Stimulated activated naive CD8-positive, alpha-beta T cell treated with anti-CD3 and anti-CD28 coated beads, Interleukin-15, amount 100 ng/mL, for 72 hours (primary cell): ENCODE data around the gene CRELD1.
"Not testable (repeated sequence)": the region's sequence is repeated elsewhere in the genome, so short reads cannot be mapped to it uniquely, and the experiment has no call there.

Source experiments
- ATAC-seq: fragments of 150-1000 bp; cut with Tn5 transposase; 2 replicates; pipeline ENCODE4 v1.10.0; 2021; ENCODE audit warnings: mild to moderate bottlenecking, moderate library complexity
- DNase-seq, 2 donors: peaks; one replicate each; pipeline ENCODE4 v3.0.0; 2021 to 2022
- H3K27ac Mint-ChIP-seq, 2 donors: one replicate each; pipeline ENCODE4 v1.8.0; 2022; ENCODE audit warnings: mild to moderate bottlenecking in 2 of 2, mixed read lengths in 2 of 2, moderate library complexity in 2 of 2
- H3K27me3 Mint-ChIP-seq: one replicate; pipeline ENCODE4 v1.8.0; 2022; ENCODE audit warnings: mixed read lengths
- H3K4me1 Mint-ChIP-seq: one replicate; pipeline ENCODE4 v1.8.0; 2022; ENCODE audit warnings: mild to moderate bottlenecking, mixed read lengths
- H3K4me3 Mint-ChIP-seq, 2 donors: one replicate each; pipeline ENCODE4 v1.8.0; 2022; ENCODE audit warnings: mild to moderate bottlenecking in 2 of 2, mixed read lengths in 2 of 2, moderate library complexity in 1 of 2
- H3K9me3 Mint-ChIP-seq, 2 donors: one replicate each; pipeline ENCODE4 v1.8.0; 2022; ENCODE audit warnings: mixed read lengths in 2 of 2

Gene CRELD1

GRCh38 chr3:9933561-9934234 is at the start of gene CRELD1:
CRELD1 (plus strand) TSS chr3:9933834; CDS start chr3:9934439, 605 bp downstream.
- ATAC-seq (peak; percentile 86), DNase-seq (peak; percentile 95 to 96)
- Mint-ChIP-seq H3K4me1 (peaks cover 36% of the 10 kb centered on the region), H3K27me3 (no peaks in the 10 kb centered on the region), H3K4me3 (peak within 1 kb of the TSS; percentile 92 to 95), H3K27ac (peak within 1 kb of the TSS; percentile 96 to 97), H3K9me3 (no peaks in the 10 kb centered on the region)

- DNase-seq (no peak), ATAC-seq (no peak)
- Mint-ChIP-seq H3K27ac (no peak overlapping the region), H3K4me1 (peaks cover 2% of the 10 kb centered on the region), H3K9me3 (no peaks in the 10 kb centered on the region), H3K27me3 (no peaks in the 10 kb centered on the region), H3K4me3 (no peak overlapping the region)
Measured at GRCh38 chr3:9884555-9885165, 49.0 kb upstream of the CRELD1 start.

GRCh38 chr3:9886328-9886727 is 47.3 kb upstream of the CRELD1 start:
- no peak overlapping the region for H3K4me3 Mint-ChIP-seq
- no peaks in the 10 kb centered on the region for H3K27me3 Mint-ChIP-seq
- ATAC-seq, result no peak

DNA sequence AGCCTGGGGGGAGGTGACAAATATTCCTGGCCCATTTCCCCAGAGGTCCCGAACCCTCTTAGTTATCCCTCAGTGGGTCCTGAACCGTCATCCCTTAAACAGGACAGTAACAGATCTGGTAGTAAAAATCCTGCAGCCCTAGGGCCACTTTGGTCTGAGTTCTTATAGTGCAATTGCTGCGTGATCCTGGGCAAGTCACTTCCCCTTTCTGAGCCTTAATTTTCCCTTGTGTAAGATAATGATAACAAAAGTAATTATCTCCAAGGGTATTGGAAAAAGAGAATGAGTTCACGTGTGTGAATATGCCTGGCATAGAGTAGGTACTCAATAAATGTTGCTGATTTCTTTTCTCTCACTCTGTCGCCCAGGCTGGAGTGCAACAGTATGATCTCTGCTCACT is 46.2 kb upstream of the CRELD1 start:
- Mint-ChIP-seq H3K27ac (no peak overlapping the region), H3K9me3 (peaks cover 0 to 2% of the 10 kb centered on the region in 2 donors), H3K4me3 (no peak overlapping the region), H3K4me1 (peaks cover 12% of the 10 kb centered on the region), H3K27me3 (no peaks in the 10 kb centered on the region)
- ATAC-seq, result no peak
- DNase-seq, result no peak

More at GRCh38 chr3:9886328-9886727, 47.3 kb upstream of the CRELD1 start:
- H3K27ac Mint-ChIP-seq, result no peak overlapping the region
- H3K4me1 Mint-ChIP-seq, result peaks cover 7% of the 10 kb centered on the region
- no peak for DNase-seq
- H3K9me3 Mint-ChIP-seq, result no peaks in the 10 kb centered on the region

GRCh38 chr3:9888540-9888939 is 45.1 kb upstream of the CRELD1 start:
- Mint-ChIP-seq H3K4me1 (peaks cover 23% of the 10 kb centered on the region), H3K9me3 (peaks cover 0 to 10% of the 10 kb centered on the region in 2 donors), H3K4me3 (no peak overlapping the region), H3K27ac (no peak overlapping the region), H3K27me3 (no peaks in the 10 kb centered on the region)
- ATAC-seq (no peak), DNase-seq (no peak)

DNA sequence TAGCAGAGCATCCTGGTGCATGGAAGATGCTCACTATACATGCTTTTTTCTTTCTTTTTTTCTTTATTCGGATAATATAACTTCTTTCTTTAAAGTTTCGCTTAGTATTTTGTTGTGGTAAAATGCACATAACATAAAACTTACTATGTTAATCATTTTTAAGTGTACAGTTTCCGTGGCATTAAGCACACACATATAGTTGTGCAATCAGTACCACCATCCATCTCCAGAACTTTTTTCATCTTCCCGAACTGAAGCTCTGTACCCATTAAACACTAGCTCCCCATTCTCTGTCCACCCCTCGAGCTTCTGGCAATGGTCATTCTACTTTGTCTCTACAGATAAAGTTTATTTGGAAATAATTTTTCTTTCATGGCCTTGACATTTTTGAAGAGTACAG is 44.2 kb upstream of the CRELD1 start:
- Mint-ChIP-seq H3K27ac (no peak overlapping the region), H3K4me3 (no peak overlapping the region), H3K27me3 (no peaks in the 10 kb centered on the region), H3K4me1 (peaks cover 32% of the 10 kb centered on the region), H3K9me3 (peaks cover 0 to 10% of the 10 kb centered on the region in 2 donors)
- DNase-seq (no peak), ATAC-seq (no peak)

DNA sequence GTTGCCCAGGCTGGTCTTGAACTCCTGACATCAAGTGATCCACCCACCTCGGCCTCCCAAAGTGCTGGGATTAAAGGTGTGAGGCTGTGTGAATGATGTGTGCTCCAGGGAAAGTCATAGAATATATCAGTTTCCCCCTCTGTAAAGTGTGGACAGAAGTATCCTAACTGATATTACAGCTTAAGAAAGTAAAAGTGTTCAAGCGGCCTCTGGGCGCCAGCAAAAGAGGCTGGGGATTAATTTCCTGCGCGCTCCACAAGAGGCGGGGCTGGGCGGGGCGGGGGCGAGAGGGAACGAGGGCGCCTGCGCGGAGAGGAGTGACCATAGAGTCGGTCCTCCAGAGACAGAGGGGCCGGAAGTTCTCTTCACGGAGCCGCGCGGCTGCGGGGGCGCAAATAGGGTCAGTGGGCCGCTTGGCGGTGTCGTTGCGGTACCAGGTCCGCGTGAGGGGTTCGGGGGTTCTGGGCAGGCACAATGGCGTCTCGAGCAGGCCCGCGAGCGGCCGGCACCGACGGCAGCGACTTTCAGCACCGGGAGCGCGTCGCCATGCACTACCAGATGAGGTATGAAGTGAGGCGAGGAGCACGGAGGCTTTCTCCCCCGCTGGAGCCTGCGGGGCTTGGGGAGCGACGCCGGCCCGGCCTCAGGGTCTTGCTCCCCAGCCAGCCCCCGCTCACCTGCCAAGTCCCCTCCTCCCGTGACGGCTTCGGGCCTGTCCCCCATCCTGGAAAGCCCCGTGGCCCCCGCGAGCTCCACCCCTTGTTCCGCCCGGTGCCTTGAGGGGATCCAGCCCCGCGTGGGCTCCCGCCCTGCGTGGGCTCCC is 43.2 kb upstream of the CRELD1 start, which contains the start of gene JAGN1:
JAGN1 (plus strand) TSS at position 362 of the 823 bp plus-strand sequence; CDS start at position 475, 113 bp downstream.
- peak; percentile 92 for ATAC-seq
- no peaks in the 10 kb centered on the region for H3K27me3 Mint-ChIP-seq
- peak within 1 kb of the TSS; percentile 99 to 100 for H3K4me3 Mint-ChIP-seq
- H3K9me3 Mint-ChIP-seq, result peaks cover 5 to 10% of the 10 kb centered on the region in 2 donors
- H3K4me1 Mint-ChIP-seq, result peaks cover 42% of the 10 kb centered on the region
- peak within 1 kb of the TSS; percentile 99 to 100 for H3K27ac Mint-ChIP-seq
- peak; percentile 87 to 88 for DNase-seq

GRCh38 chr3:9891072-9891622 is 42.5 kb upstream of the CRELD1 start:
- no peaks in the 10 kb centered on the region for H3K27me3 Mint-ChIP-seq
- ATAC-seq (no peak), DNase-seq (no peak)
- H3K27ac Mint-ChIP-seq, result peak overlapping the region; percentile 99 to 100
- H3K4me1 Mint-ChIP-seq, result peaks cover 48% of the 10 kb centered on the region
- H3K9me3 Mint-ChIP-seq, result peaks cover 5 to 10% of the 10 kb centered on the region in 2 donors
- peak overlapping the region; percentile 99 to 100 for H3K4me3 Mint-ChIP-seq

GRCh38 chr3:9893739-9894138 is 39.9 kb upstream of the CRELD1 start:
- H3K9me3 Mint-ChIP-seq, result peaks cover 5 to 10% of the 10 kb centered on the region in 2 donors
- ATAC-seq, result no peak
- no peaks in the 10 kb centered on the region for H3K27me3 Mint-ChIP-seq
- no peak overlapping the region for H3K27ac Mint-ChIP-seq
- no peak overlapping the region for H3K4me3 Mint-ChIP-seq
- H3K4me1 Mint-ChIP-seq, result peaks cover 73% of the 10 kb centered on the region
- no peak for DNase-seq

- ATAC-seq, H3K4me3 Mint-ChIP-seq, H3K27me3 Mint-ChIP-seq, H3K27ac Mint-ChIP-seq, DNase-seq: not testable (repeated sequence)
- H3K4me1 Mint-ChIP-seq, result peaks cover 68% of the 10 kb centered on the region
- H3K9me3 Mint-ChIP-seq, result peaks cover 5 to 10% of the 10 kb centered on the region in 2 donors
Measured at GRCh38 chr3:9895715-9896114, 37.9 kb upstream of the CRELD1 start.

- not testable (repeated sequence) for H3K4me3 Mint-ChIP-seq, ATAC-seq, DNase-seq, H3K27me3 Mint-ChIP-seq
- Mint-ChIP-seq H3K4me1 (peaks cover 76% of the 10 kb centered on the region), H3K9me3 (peaks cover 5 to 10% of the 10 kb centered on the region in 2 donors), H3K27ac (peak overlapping the region in 1 of 2 donors; percentile 55)
Measured at GRCh38 chr3:9896755-9897407, 36.8 kb upstream of the CRELD1 start.

DNA sequence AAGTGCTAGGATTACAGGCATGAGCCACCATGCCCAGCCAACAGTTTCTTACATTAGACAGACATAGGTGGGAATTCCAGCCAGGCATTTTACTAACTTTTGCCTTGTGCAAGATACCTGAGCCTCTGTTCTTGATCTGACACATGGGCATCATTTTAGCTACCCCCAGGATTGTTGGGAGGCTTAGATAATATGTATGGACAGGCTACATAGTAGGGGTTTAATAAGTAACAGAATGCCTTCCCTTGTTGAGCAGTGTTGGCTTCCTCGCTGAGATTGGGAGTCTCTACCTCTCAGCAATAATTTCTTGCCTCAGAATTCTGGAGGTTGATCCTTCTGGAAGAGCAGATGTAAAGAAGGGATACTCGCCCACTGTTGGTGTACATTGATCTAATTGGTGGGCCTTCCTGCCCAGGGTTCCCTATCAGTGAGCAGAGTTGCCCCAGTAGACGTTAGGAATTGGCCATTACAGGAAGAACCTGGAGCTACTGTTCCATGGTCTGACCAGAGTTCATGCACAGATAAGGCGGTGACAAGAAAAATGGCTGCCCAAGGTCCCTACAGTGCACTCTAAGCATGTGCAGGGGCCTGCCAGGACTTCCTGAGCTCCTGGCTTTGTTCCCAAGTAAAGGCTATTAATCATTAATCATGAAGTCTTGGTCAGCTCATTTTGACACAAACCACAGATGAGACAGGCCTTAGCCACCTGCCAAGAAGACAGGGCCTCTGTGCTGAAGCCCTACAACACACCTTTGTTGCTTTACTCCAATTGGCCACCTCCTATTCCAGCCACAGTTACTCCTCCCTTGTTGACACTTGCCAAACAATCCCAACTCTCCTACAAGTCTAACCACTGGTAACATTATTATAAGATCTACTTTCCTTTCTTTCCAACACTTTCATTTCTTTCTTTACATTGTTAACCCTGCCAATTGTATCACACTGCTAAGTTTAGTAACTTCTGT is 35.9 kb upstream of the CRELD1 start:
- H3K9me3 Mint-ChIP-seq, result peaks cover 5 to 6% of the 10 kb centered on the region in 2 donors
- DNase-seq, result no peak
- H3K27me3 Mint-ChIP-seq, result no peaks in the 10 kb centered on the region
- no peak for ATAC-seq
- H3K4me3 Mint-ChIP-seq, result no peak overlapping the region
- H3K4me1 Mint-ChIP-seq, result peaks cover 77% of the 10 kb centered on the region
- H3K27ac Mint-ChIP-seq, result peak overlapping the region in 1 of 2 donors; percentile 28

DNA sequence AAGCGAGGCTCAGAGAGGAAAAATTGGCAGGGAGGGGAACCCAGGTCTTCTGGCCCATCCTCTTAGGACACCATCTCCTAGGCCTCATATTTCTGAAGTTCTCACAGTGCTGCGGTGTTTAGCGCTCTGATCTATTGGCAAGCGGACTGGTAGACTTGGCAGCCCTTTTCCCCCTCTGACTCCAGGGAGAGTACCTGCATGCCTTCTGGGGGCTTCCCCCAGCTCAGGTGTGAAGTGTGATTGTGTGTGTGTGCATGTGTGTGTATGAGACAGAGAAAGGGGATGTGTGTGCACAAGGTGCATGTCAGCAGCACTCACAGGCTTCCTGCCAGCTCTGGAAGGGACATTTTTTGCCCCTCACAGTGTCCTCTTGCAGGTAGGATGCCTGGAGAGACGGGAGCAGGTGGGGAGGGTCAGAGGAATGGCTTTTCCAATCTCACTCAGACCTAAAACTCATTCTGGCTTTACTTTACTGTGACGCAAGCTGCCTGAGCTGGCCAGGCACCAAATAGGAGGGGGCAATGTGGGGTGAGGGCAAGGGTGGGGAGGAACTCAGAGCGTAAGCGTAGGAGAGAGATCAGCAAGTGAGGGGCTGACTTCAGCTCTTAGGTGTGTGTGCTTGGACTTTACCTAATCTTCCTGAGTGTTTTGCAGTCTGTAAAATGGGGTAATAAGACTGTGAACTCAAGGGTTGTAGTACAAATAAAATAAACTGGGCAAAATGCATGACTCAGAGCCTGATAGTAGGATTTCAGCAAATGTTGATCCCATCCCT is 35.0 kb upstream of the CRELD1 start:
- Mint-ChIP-seq H3K4me3 (no peak overlapping the region), H3K4me1 (peaks cover 77% of the 10 kb centered on the region), H3K27ac (peak overlapping the region; percentile 28 to 87), H3K27me3 (no peaks in the 10 kb centered on the region), H3K9me3 (peaks cover 0 to 5% of the 10 kb centered on the region in 2 donors)
- ATAC-seq (no peak), DNase-seq (no peak)
